GM19324 (cell line): Measurements from ENCODE around the gene PDCD7.
A peak's percentile ranks its signal among the peaks of the same experiment; 100 is the strongest.
"Not testable (repeated sequence)": the region's sequence is repeated elsewhere in the genome, so short reads cannot be mapped to it uniquely, and the experiment has no call there.

Experiments used
- ATAC-seq: cut with Tn5 transposase; IDR thresholded peaks from one replicate; pipeline ENCODE4 v1.9.1; 2021; ENCODE audit warnings: mild to moderate bottlenecking, moderate library complexity; ENCODE audit not compliant: unreplicated experiment, low FRiP score

PDCD7 gene

GRCh38 chr15:65132878-65133547, 595 bp downstream of the PDCD7 start:
- peak; percentile 55 for ATAC-seq

GRCh38 chr15:65130941-65131340, 2.7 kb downstream of the PDCD7 start:
- ATAC-seq = no peak

GRCh38 chr15:65115542-65115941, 18.1 kb downstream of the PDCD7 start:
- no peak for ATAC-seq

GRCh38 chr15:65115086-65115485, 18.5 kb downstream of the PDCD7 start, which contains the start of gene UBAP1L:
UBAP1L (minus strand) TSS chr15:65115200; CDS start chr15:65106215, 8,985 bp downstream.
- ATAC-seq = no peak

GRCh38 chr15:65110676-65111292, 22.8 kb downstream of the PDCD7 start:
- no peak for ATAC-seq

GRCh38 chr15:65106011-65106590, 27.5 kb downstream of the PDCD7 start:
- no peak for ATAC-seq

GRCh38 chr15:65105038-65105437, 28.6 kb downstream of the PDCD7 start:
- no peak for ATAC-seq

- no peak for ATAC-seq
Measured at GRCh38 chr15:65102912-65103311, 30.7 kb downstream of the PDCD7 start.

GRCh38 chr15:65101891-65102708, 31.5 kb downstream of the PDCD7 start:
- no peak for ATAC-seq

- ATAC-seq = no peak
Measured at GRCh38 chr15:65101411-65101890, 32.2 kb downstream of the PDCD7 start.

GRCh38 chr15:65100442-65100841, 33.2 kb downstream of the PDCD7 start:
- ATAC-seq = no peak

GRCh38 chr15:65099801-65100200, 33.8 kb downstream of the PDCD7 start:
- not testable (repeated sequence) for ATAC-seq

- ATAC-seq = no peak
Measured at GRCh38 chr15:65099336-65099735, 34.3 kb downstream of the PDCD7 start.

- ATAC-seq = no peak
Measured at GRCh38 chr15:65097651-65098263, 35.9 kb downstream of the PDCD7 start.

- no peak for ATAC-seq
Measured at GRCh38 chr15:65096481-65097385, 36.9 kb downstream of the PDCD7 start.

- ATAC-seq = no peak
Measured at GRCh38 chr15:65095747-65096104, 37.9 kb downstream of the PDCD7 start.

- no peak for ATAC-seq
Measured at GRCh38 chr15:65095011-65095746, 38.4 kb downstream of the PDCD7 start.

GRCh38 chr15:65094294-65094995, 39.2 kb downstream of the PDCD7 start:
- no peak for ATAC-seq
